Measurements from ENCODE around the gene SPI1. TPM values are rescaled to one million over a fixed set of nuclear protein-coding genes. Genes with fewer than 3 reads are reported as not detected.

SPI1 gene
- total and polyA plus RNA-seq, 2 donors (not counting 3 experiments of a cell fraction or from before 2014, with no cell fraction given), result not detected

DNA sequence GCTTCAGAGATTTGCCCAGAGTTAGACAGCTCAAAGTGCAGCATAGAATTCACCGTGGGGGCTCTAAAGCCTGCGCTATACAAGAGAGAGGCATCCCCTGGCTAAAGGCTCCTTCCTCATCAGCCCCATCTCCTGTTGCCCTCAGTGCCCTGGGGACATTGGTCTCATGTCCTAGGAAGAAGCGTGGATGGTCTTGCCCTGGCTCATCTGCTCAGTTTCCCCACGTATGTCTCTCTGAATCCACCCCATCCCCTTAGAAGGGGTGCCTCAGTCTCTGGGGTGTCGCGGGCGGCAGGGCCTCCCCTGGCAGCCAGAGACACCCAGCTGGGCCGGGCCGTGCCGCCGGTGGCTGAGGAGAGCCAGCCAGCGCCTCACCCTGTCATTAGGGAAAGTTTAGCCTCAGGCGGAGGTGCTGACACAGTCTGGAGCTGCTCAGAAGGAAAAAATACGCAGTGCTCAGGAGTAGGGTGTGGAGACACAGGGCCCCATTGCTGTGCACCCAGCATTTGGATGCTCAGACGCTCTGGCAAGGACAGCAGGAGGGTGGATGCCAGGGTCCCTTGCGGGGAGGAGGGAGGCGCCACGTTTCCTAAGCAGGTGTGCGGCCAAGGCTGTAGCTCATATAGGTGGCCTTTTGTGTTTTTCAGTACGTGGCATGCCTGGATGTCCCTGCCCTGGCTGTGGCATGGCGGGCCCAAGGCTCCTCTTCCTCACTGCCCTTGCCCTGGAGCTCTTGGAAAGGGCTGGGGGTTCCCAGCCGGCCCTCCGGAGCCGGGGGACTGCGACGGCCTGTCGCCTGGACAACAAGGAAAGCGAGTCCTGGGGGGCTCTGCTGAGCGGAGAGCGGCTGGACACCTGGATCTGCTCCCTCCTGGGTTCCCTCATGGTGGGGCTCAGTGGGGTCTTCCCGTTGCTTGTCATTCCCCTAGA is 31.4 kb upstream of the SPI1 start:
- Histone ChIP-seq H3K4me3 (replicated peaks in 1 of 3; ENCODE audit: insufficient read depth in 1 of 3, low read depth in 1 of 3, low read length in 3 of 3) (peak overlapping the region; percentile 2 to 91 (median 72)), H2AFZ (ENCODE audit: low read depth, low read length) (no peak overlapping the region), H3K9ac (replicated peaks; ENCODE audit: extremely low read depth, insufficient read depth, low read length) (peak overlapping the region; percentile 94), H3K9me1 (replicated peaks; ENCODE audit: control insufficient read depth, extremely low read depth, insufficient read depth, low read length) (no peaks in the 10 kb centered on the region), H3K4me2 (ENCODE audit: insufficient read depth, low read length) (peak overlapping the region; percentile 68), H3K79me2 (ENCODE audit: control insufficient read depth, insufficient read depth, low read length) (peaks cover 25% of the 10 kb centered on the region), H3K27ac (ENCODE audit: insufficient read depth, low read depth, low read length) (peak overlapping the region; percentile 90), H4K20me1 (replicated peaks; ENCODE audit: control insufficient read depth, extremely low read depth, insufficient read depth, low read length) (no peaks in the 10 kb centered on the region), H3K9me3 (replicated peaks; ENCODE audit: control insufficient read depth, insufficient read depth, low read length) (no peaks in the 10 kb centered on the region), H3K4me1 (ENCODE audit: control insufficient read depth, extremely low read depth, insufficient read depth, low read length) (peaks cover 29% of the 10 kb centered on the region), H3K27me3 (ENCODE audit: control insufficient read depth in 2 of 2, insufficient read depth in 2 of 2, low read length in 2 of 2) (no peaks in the 10 kb centered on the region), H3K36me3 (ENCODE audit: control insufficient read depth in 2 of 2, extremely low read depth in 1 of 2, insufficient read depth in 2 of 2, low read length in 2 of 2) (peaks cover 5 to 25% of the 10 kb centered on the region in 2 experiments)
- dilution Hi-C loops (cut with MboI; ENCODE audit: extremely low pct_ligation_motif_present, low sequenced_read_pairs) (no loop called here), intact Hi-C loops (cut with micrococcal nuclease) (loop anchor here (2.0 to 10.0 kb wide), 4 partner anchors 142 to 445 kb away; partner anchors contain the start of gene CELF1)
- BruUV-seq (replicated peaks), result no TSS peak
- no peak for DNase-seq (ENCODE audit: low read depth, low spot score)
- FAIRE-seq, result no peak
- ChIA-PET POLR2A (no interaction called here), CTCF (interaction anchor here (0.9 to 7.4 kb wide), 5 partner anchors 10 to 55 kb away, joined by 3 to 148 read pairs (median 4); no protein-coding TSS in a partner anchor)
- TF ChIP-seq JUN (IDR thresholded peaks at IDR 0.05; ENCODE audit: borderline replicate concordance, insufficient read depth, insufficient read length, low read depth), result no peak
- no peak for TF ChIP-seq POLR2AphosphoS5 (IDR thresholded peaks at IDR 0.05; ENCODE audit: insufficient read depth, low read depth, low read length)
- TF ChIP-seq MYC (IDR thresholded peaks at IDR 0.05; ENCODE audit: low read depth, low read length), result no peak
- no peak for TF ChIP-seq CTCF (IDR thresholded peaks at IDR 0.05; ENCODE audit: extremely low read depth in 1 of 2, insufficient read depth in 1 of 2, low read depth in 1 of 2, low read length in 2 of 2)
- no peak for TF ChIP-seq POLR2A (IDR thresholded peaks at IDR 0.05; ENCODE audit: low read depth, low read length)
- no peak for TF ChIP-seq GATA2 (IDR thresholded peaks at IDR 0.05; ENCODE audit: insufficient read depth, insufficient read length, low read depth, low read length)
- TF ChIP-seq EZH2 (IDR thresholded peaks at IDR 0.05; ENCODE audit: borderline replicate concordance, low read depth, low read length, severe bottlenecking), result no peak
- TF ChIP-seq FOS (IDR thresholded peaks at IDR 0.05; ENCODE audit: borderline replicate concordance, insufficient read depth, low read length), result no peak
- TF ChIP-seq, protein P1, sequence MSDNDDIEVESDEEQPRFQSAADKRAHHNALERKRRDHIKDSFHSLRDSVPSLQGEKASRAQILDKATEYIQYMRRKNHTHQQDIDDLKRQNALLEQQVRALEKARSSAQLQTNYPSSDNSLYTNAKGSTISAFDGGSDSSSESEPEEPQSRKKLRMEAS (IDR thresholded peaks at IDR 0.05; ENCODE audit: insufficient read depth, insufficient read length), result no peak
